H1 (cell line): ENCODE measurements around the gene TMEM132A. TPM values are rescaled to one million over a fixed set of nuclear protein-coding genes. Genes with fewer than 3 reads are reported as not detected.

Experiments
- CEBPB ChIP-seq: IDR thresholded peaks from 2 replicates; pipeline ENCODE4 v1.6.1; 2012; ENCODE audit warnings: low read depth, low read length
- MAX ChIP-seq: IDR thresholded peaks from 2 replicates; pipeline ENCODE4 v1.6.1; 2012; ENCODE audit warnings: inconsistent platforms
- USF2 ChIP-seq: IDR thresholded peaks from 2 replicates; pipeline ENCODE4 v1.6.1; 2011; ENCODE audit warnings: low read length, improper control_type of control experiment
- polyA plus RNA-seq, 7 experiments: library from polyadenylated mRNA; depleted of rRNA in 3 of 7; stranded (reverse) in 5 of 7; unstranded in 2 of 7; fragments of >200 nt in 5 of 7; fragments of 200-250 nt in 2 of 7; gene quantifications; 1 replicate in 5 of 7; 2 replicates in 1 of 7; 4 replicates in 1 of 7; pipeline versions ENCODE4 v1.2.1 to v1.2.3, GENCODE V29; 2011 to 2013; ENCODE audit warnings: missing spikeins in 2 of 7, mixed read lengths in 2 of 7
- total RNA-seq: library from RNA; stranded (reverse); fragmentation: NEBNext Ultra II Directional; extraction: Animal tissue kit (Norgen Biotek cat#: 25700); gene quantifications from 2 replicates; pipeline ENCODE4 v1.2.1, GENCODE V29; 2021

TMEM132A gene
- total and polyA plus RNA-seq, 2 of the 8 experiments (the other 6 are each of a cell fraction or from before 2014, with no cell fraction given), result 46.6 to 97.9 TPM

GRCh38 chr11:60951904-60952741, 27.9 kb downstream of the TMEM132A start, which contains the start of gene SLC15A3 (continued):
- TF ChIP-seq USF2 (0 out of 2 replicates have a peak, but pooled peaks have one; percentile 27), CEBPB (no peak), MAX (peak; percentile 58; the same call in 1 of the 2 replicates)
